OCI-LY1 (cell line): Measurements from ENCODE around the gene OPRD1.

Experiments
- EZH2 ChIP-seq: fragments of 200-600 bp; sonication (generic), shearing (Covaris generic); IDR thresholded peaks from 2 replicates; pipeline ENCODE4 v1.8.0; 2017; ENCODE audit warnings: borderline replicate concordance, mixed run types, mild to moderate bottlenecking, antibody characterized with exemption, low read length, moderate library complexity, mixed read lengths
- TF ChIP-seq, protein P1 (sequence below): fragments of 200-600 bp; sonication (generic), shearing (Covaris generic); IDR thresholded peaks from 2 replicates; pipeline ENCODE4 v1.5.1; 2017; ENCODE audit warnings: mild to moderate bottlenecking, antibody characterized with exemption, low read length, moderate library complexity, mixed read lengths

- TF ChIP-seq, protein P1, sequence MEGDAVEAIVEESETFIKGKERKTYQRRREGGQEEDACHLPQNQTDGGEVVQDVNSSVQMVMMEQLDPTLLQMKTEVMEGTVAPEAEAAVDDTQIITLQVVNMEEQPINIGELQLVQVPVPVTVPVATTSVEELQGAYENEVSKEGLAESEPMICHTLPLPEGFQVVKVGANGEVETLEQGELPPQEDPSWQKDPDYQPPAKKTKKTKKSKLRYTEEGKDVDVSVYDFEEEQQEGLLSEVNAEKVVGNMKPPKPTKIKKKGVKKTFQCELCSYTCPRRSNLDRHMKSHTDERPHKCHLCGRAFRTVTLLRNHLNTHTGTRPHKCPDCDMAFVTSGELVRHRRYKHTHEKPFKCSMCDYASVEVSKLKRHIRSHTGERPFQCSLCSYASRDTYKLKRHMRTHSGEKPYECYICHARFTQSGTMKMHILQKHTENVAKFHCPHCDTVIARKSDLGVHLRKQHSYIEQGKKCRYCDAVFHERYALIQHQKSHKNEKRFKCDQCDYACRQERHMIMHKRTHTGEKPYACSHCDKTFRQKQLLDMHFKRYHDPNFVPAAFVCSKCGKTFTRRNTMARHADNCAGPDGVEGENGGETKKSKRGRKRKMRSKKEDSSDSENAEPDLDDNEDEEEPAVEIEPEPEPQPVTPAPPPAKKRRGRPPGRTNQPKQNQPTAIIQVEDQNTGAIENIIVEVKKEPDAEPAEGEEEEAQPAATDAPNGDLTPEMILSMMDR = no peak
- TF ChIP-seq EZH2 = no peak
Observed at GRCh38 chr1:28815533-28816185, 3.7 kb downstream of the OPRD1 start.
